ENCODE results near the gene STIP1. TPM values are rescaled to one million over a fixed set of nuclear protein-coding genes. Genes with fewer than 3 reads are reported as not detected.
"Not testable (repeated sequence)": the region's sequence is repeated elsewhere in the genome, so short reads cannot be mapped to it uniquely, and the experiment has no call there.

STIP1 gene
- total RNA-seq, 1 donor from 2014 or later: 159 TPM

DNA sequence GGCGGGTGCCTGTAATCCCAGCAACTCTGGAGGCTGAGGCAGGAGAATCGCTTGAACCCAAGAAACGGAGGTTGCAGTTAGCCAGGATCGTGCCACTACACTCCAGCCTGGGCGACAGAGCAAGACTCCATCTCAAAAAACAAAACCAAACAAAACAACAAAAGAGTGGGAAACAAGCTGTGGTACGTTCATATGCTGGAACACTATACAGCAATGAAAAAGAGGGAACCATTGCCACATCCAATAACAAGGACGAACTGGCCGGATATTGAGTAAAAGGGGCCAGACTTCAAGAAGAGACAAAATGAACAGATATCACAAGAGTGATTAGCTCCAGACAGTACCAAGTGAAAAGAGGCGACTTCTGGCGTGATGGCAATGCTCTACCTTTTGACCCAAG, 24.9 kb upstream of the STIP1 start:
- ChIA-PET POLR2A (no interaction called here), CTCF (interaction anchor here (1.0 kb wide), 1 partner anchor 9 kb away, joined by 3 read pairs; no protein-coding TSS in a partner anchor)
- Mint-ChIP-seq H3K36me3 (ENCODE audit: low read depth) (no peaks in the 10 kb centered on the region), H3K4me3 (no peak overlapping the region), H3K27me3 (no peaks in the 10 kb centered on the region), H3K9me3 (no peaks in the 10 kb centered on the region), H3K4me1 (peaks cover 8% of the 10 kb centered on the region), H3K27ac (no peak overlapping the region)
- DNase-seq (no peak), ATAC-seq (ENCODE audit: low read depth) (no peak)
- TF ChIP-seq, protein P1, sequence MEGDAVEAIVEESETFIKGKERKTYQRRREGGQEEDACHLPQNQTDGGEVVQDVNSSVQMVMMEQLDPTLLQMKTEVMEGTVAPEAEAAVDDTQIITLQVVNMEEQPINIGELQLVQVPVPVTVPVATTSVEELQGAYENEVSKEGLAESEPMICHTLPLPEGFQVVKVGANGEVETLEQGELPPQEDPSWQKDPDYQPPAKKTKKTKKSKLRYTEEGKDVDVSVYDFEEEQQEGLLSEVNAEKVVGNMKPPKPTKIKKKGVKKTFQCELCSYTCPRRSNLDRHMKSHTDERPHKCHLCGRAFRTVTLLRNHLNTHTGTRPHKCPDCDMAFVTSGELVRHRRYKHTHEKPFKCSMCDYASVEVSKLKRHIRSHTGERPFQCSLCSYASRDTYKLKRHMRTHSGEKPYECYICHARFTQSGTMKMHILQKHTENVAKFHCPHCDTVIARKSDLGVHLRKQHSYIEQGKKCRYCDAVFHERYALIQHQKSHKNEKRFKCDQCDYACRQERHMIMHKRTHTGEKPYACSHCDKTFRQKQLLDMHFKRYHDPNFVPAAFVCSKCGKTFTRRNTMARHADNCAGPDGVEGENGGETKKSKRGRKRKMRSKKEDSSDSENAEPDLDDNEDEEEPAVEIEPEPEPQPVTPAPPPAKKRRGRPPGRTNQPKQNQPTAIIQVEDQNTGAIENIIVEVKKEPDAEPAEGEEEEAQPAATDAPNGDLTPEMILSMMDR (IDR thresholded peaks at IDR 0.05): no peak
- intact Hi-C loops (cut with micrococcal nuclease): no loop called here

DNA sequence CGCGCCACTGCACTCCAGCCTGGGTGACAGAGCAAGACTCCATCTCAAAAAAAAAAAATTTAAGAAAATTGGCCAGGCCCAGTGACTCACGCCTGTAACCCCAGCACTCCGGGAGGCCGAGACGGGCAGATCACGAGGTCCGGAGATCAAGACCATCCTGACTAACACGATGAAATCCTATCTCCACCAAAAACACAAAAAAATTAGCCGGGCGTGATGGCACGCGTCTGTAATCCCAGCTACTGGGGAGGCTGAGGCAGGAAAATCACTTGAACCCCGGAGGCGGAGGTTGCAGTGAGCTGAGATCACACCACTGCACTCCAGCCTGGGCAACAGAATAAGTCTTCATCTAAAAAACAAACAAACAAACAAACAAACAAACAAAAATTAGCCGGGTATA, 23.2 kb upstream of the STIP1 start:
- intact Hi-C loops (cut with micrococcal nuclease); H3K4me3 Mint-ChIP-seq; POLR2A ChIA-PET: not testable (repeated sequence)

DNA sequence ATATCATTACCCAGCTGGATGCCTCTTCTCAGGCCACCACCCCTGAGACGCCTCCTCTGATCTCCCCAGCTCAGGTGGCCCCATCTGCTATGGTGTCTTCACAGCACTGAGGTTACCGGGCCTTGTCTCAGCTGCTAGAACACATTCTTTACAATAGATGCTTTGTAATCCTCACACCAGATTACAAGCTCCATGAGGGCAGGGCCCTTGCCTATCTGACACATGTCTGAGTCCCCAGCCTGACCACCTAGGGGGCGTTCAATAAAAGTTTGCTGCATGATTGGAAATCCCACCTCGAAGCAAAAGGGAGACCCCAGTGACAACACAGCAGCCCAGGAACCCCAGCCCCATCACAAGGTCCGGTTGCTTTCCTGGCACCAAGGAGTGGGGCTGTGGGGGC, 22.0 kb upstream of the STIP1 start:
- CTCF ChIA-PET: interaction anchor here (1.5 kb wide), 1 partner anchor 12 kb away, joined by 3 read pairs; no protein-coding TSS in a partner anchor
- ATAC-seq (ENCODE audit: low read depth): no peak
- TF ChIP-seq, protein P1 (IDR thresholded peaks at IDR 0.05): no peak
- intact Hi-C loops (cut with micrococcal nuclease): no loop called here
- POLR2A ChIA-PET: interaction anchor here (0.6 to 1.6 kb wide), 2 partner anchors 43 to 482 kb away, joined by 3 to 5 read pairs; partner anchors contain the start of gene FERMT3
- Mint-ChIP-seq H3K9me3 (no peaks in the 10 kb centered on the region), H3K36me3 (ENCODE audit: low read depth) (no peaks in the 10 kb centered on the region), H3K27ac (no peak overlapping the region), H3K27me3 (no peaks in the 10 kb centered on the region), H3K4me3 (no peak overlapping the region), H3K4me1 (peaks cover 11% of the 10 kb centered on the region)
- DNase-seq: no peak

More for the DNA sequence above, 23.2 kb upstream of the STIP1 start:
- H3K9me3 Mint-ChIP-seq; H3K27me3 Mint-ChIP-seq; H3K27ac Mint-ChIP-seq; CTCF ChIA-PET; DNase-seq; ATAC-seq (ENCODE audit: low read depth); H3K36me3 Mint-ChIP-seq (ENCODE audit: low read depth): not testable (repeated sequence)
- H3K4me1 Mint-ChIP-seq: peaks cover 11% of the 10 kb centered on the region

DNA sequence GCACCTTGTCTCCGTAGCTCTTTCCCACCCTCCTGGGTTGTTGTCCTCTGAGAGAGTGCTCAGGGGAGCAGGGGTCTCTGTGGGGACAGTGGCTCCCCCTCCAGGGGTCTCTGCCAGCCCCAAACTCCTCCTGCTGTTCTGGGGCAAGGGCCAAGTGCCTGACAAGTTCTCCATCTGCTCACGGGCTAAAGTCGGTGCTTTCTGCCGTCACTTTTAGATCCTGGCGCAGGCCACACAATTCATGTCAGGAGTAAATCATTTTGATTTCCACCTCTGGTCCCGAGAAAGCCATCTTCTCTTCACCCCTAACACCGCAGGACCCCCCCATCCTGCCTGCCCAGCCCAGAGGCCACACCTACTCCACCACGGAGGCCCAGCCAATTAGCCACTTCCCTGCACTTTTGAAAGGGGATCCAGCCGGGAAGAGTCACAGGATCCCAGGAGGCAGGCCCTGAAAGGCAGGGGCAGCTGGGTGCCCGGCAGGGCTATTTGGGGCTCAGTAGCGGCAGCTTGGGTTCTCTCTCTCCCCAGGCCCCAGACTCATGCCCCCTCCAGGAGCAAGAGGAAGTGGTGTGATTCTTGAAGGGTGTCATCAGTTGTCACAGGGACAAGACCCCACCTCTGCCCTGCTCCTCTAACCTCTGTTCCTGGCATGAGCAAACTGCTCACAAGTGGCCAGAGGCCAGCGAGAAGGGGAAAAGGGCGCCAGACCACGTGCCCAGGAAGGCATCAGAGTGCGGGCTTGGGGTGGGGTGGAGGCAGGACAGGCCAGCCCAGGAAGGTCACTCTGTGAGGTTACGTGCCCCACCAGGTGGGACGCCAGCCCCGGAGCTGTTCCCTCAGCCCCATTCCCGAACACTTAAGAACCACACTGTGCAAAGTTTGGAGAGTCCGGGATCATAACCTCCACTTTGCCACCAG, 21.3 kb upstream of the STIP1 start:
- peak; percentile 20 for ATAC-seq (ENCODE audit: low read depth)
- intact Hi-C loops (cut with micrococcal nuclease): loop anchor here (5.0 kb wide), 1 partner anchor 397 kb away; the partner anchor contains the start of gene ZFTA
- ChIA-PET CTCF (interaction anchor here (1.5 kb wide), 1 partner anchor 12 kb away, joined by 3 read pairs; no protein-coding TSS in a partner anchor), POLR2A (interaction anchor here (0.7 to 3.1 kb wide), 5 partner anchors 20 to 1429 kb away, joined by 3 to 28 read pairs (median 5); partner anchors contain the start of genes FERMT3, MARK2, PRDX5 and STIP1)
- TF ChIP-seq, protein P1 (IDR thresholded peaks at IDR 0.05): no peak
- H3K9me3 Mint-ChIP-seq: no peaks in the 10 kb centered on the region
- H3K4me1 Mint-ChIP-seq: peaks cover 11% of the 10 kb centered on the region
- H3K27me3 Mint-ChIP-seq: no peaks in the 10 kb centered on the region
- no peaks in the 10 kb centered on the region for H3K36me3 Mint-ChIP-seq (ENCODE audit: low read depth)
- H3K4me3 Mint-ChIP-seq: peak overlapping the region; percentile 76
- no peak overlapping the region for H3K27ac Mint-ChIP-seq
- no peak for DNase-seq

DNA sequence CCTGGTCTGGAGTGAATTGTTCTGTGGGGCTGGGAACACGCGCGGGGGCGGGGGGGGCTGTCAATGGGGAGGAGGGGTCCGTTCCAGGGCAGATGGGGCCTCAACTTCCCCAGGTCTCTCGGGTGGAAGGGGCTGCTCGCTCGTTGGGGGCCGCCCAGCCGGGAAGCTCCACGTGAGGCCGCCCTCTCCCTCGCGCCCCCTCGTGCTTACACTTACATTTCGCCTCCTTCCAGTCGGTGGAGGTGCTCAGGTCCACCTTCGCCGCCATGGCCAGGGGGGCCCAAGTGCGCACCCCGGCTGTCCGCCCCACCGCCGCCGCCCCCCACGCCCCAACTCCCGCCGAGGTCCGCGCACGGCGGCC, 20.5 kb upstream of the STIP1 start:
- H3K27me3 Mint-ChIP-seq: no peaks in the 10 kb centered on the region
- CTCF ChIA-PET: no interaction called here
- no peak for DNase-seq
- intact Hi-C loops (cut with micrococcal nuclease): loop anchor here (5.0 kb wide), 1 partner anchor 398 kb away; the partner anchor contains the start of gene ZFTA
- H3K36me3 Mint-ChIP-seq (ENCODE audit: low read depth): no peaks in the 10 kb centered on the region
- no peaks in the 10 kb centered on the region for H3K9me3 Mint-ChIP-seq
- peak; percentile 5 for ATAC-seq (ENCODE audit: low read depth)
- H3K4me1 Mint-ChIP-seq: peaks cover 11% of the 10 kb centered on the region
- no peak overlapping the region for H3K27ac Mint-ChIP-seq
- peak overlapping the region; percentile 76 for H3K4me3 Mint-ChIP-seq
- TF ChIP-seq, protein P1 (IDR thresholded peaks at IDR 0.05): no peak
- POLR2A ChIA-PET: interaction anchor here (0.6 to 3.1 kb wide), 5 partner anchors 20 to 1428 kb away, joined by 3 to 28 read pairs (median 4); partner anchors contain the start of genes FERMT3, MARK2, PRDX5 and STIP1
